SK-N-SH (cell line): Measurements from ENCODE around the gene SUFU. TPM values are rescaled to one million over a fixed set of nuclear protein-coding genes. Genes with fewer than 3 reads are reported as not detected.

Source experiments
- CTCF ChIA-PET: fragments of 300-600, 350-600 bp; formaldehyde crosslinking; extraction: SDS; loops from one replicate; lab custom pipeline; 2021; lab: Yijun Ruan, JAX
- POLR2A ChIA-PET: fragments of 350-600 bp; sonication (Branson Sonifier 250); formaldehyde crosslinking; extraction: SDS; loops from one replicate; lab custom pipeline; 2020; ENCODE audit warnings: antibody characterized with exemption, inconsistent platforms; lab: Yijun Ruan, JAX
- DNase-seq: peaks from one replicate; pipeline ENCODE4 v3.0.0; 2012
- H2AFZ ChIP-seq: fragments of 200-600 bp; sonication (generic); 2 replicates; pipeline ENCODE4 v1.8.1; 2016; ENCODE audit warnings: antibody characterized with exemption, mild to moderate bottlenecking, low read depth
- H3F3A ChIP-seq: fragments of 200-600 bp; sonication (generic); replicated peaks from 2 replicates; pipeline ENCODE3; 2016; ENCODE audit warnings: antibody characterized with exemption, mild to moderate bottlenecking; ENCODE audit not compliant: insufficient read depth
- H3K27ac ChIP-seq, 2 experiments: fragments of 200-500 bp in 1 of 2; fragments of 200-600 bp in 1 of 2; sonication (Bioruptor generic) in 1 of 2; sonication (generic), shearing (Covaris generic) in 1 of 2; 2 replicates each; pipeline versions ENCODE4 v1.5.1 to v1.6.1; 2014 to 2016; ENCODE audit warnings: low read depth in 2 of 2, inconsistent platforms in 1 of 2, low read length in 1 of 2, mild to moderate bottlenecking in 1 of 2, mixed read lengths in 1 of 2
- H3K27me3 ChIP-seq: fragments of 200-600 bp; sonication (generic), shearing (Covaris generic); 2 replicates; pipeline ENCODE4 v1.6.1; 2016; ENCODE audit warnings: mixed run types; ENCODE audit not compliant: insufficient read depth
- H3K36me3 ChIP-seq, 2 experiments: fragments of 200-500 bp in 1 of 2; fragments of 200-600 bp in 1 of 2; sonication (Bioruptor generic) in 1 of 2; sonication (generic) in 1 of 2; replicated peaks in 1 of 2; 2 replicates each; pipeline versions ENCODE3 to v1.5.1; 2014 to 2016; ENCODE audit warnings: low read length in 1 of 2, mild to moderate bottlenecking in 1 of 2; ENCODE audit not compliant: insufficient read depth in 2 of 2, control insufficient read depth in 1 of 2
- H3K4me1 ChIP-seq, 2 experiments: fragments of 200-500 bp in 1 of 2; fragments of 200-600 bp in 1 of 2; sonication (Bioruptor generic) in 1 of 2; sonication (generic), shearing (Covaris generic) in 1 of 2; 2 replicates each; pipeline versions ENCODE4 v1.5.1 to v1.6.1; 2014 to 2016; ENCODE audit warnings: low read depth in 1 of 2, low read length in 1 of 2, mixed run types in 1 of 2; ENCODE audit not compliant: insufficient read depth in 2 of 2, control insufficient read depth in 1 of 2
- H3K4me2 ChIP-seq: fragments of 200-600 bp; sonication (generic), shearing (Covaris generic); 2 replicates; pipeline ENCODE4 v1.6.1; 2017; ENCODE audit warnings: mixed run types
- H3K4me3 ChIP-seq, 2 experiments: fragments of 200-500 bp in 1 of 2; fragments of 200-600 bp in 1 of 2; sonication (Bioruptor generic) in 1 of 2; sonication (generic), shearing (Covaris generic) in 1 of 2; 2 replicates each; pipeline versions ENCODE4 v1.5.1 to v1.8.1; 2014 to 2016; ENCODE audit warnings: low read depth in 2 of 2, inconsistent platforms in 1 of 2, low read length in 1 of 2, mild to moderate bottlenecking in 1 of 2, mixed read lengths in 1 of 2, moderate library complexity in 1 of 2
- H3K79me2 ChIP-seq: fragments of 200-600 bp; sonication (generic); 2 replicates; pipeline ENCODE4 v1.8.1; 2017; ENCODE audit warnings: mild to moderate bottlenecking; ENCODE audit not compliant: insufficient read depth
- H3K9ac ChIP-seq: fragments of 200-600 bp; sonication (generic); 2 replicates; pipeline ENCODE4 v1.6.1; 2017; ENCODE audit warnings: mixed run types
- H3K9me2 ChIP-seq: fragments of 200-600 bp; sonication (generic); 2 replicates; pipeline ENCODE4 v1.6.1; 2017; ENCODE audit warnings: mixed run types
- H3K9me3 ChIP-seq: fragments of 200-600 bp; sonication (generic); 2 replicates; pipeline ENCODE4 v1.6.1; 2017; ENCODE audit warnings: mixed run types, mild to moderate bottlenecking, moderate library complexity
- H4K20me1 ChIP-seq: fragments of 200-600 bp; sonication (generic); 2 replicates; pipeline ENCODE4 v1.6.1; 2017; ENCODE audit warnings: mild to moderate bottlenecking, mixed run types; ENCODE audit not compliant: insufficient read depth
- EP300 ChIP-seq, 2 experiments: IDR thresholded peaks; 2 replicates each; pipeline versions ENCODE4 v1.4.0 to v1.6.1; 2012; ENCODE audit warnings: borderline replicate concordance in 1 of 2, low read depth in 1 of 2, low read length in 1 of 2
- FOXM1 ChIP-seq: IDR thresholded peaks from 2 replicates; pipeline ENCODE4 v1.4.0; 2012; ENCODE audit warnings: low read depth, mild to moderate bottlenecking
- MXI1 ChIP-seq: IDR thresholded peaks from 2 replicates; pipeline ENCODE4 v1.6.1; 2012; ENCODE audit warnings: mild to moderate bottlenecking, low read depth, low read length, improper control_type of control experiment
- NRF1 ChIP-seq: IDR thresholded peaks from 2 replicates; pipeline ENCODE4 v1.6.1; 2012; ENCODE audit warnings: low read depth, mild to moderate bottlenecking, low read length
- SIN3A ChIP-seq: IDR thresholded peaks from 2 replicates; pipeline ENCODE4 v1.6.1; 2012; ENCODE audit warnings: low read depth, mild to moderate bottlenecking, low read length, moderate library complexity, borderline replicate concordance
- SMC3 ChIP-seq: IDR thresholded peaks from 2 replicates; pipeline ENCODE4 v1.6.1; 2012; ENCODE audit warnings: low read depth, low read length, improper control_type of control experiment
- TEAD4 ChIP-seq: IDR thresholded peaks from 2 replicates; pipeline ENCODE4 v1.4.0; 2012; ENCODE audit warnings: mild to moderate bottlenecking, borderline replicate concordance; ENCODE audit not compliant: insufficient read depth
- YY1 ChIP-seq: IDR thresholded peaks from 2 replicates; pipeline ENCODE4 v1.4.0; 2012; ENCODE audit warnings: low read depth, mild to moderate bottlenecking
- WGBS: methylation state at CpG from one replicate; pipeline ENCODE4 v1.1.6; 2017; ENCODE audit warnings: low lambda C conversion rate; 5-methylcytosine and 5-hydroxymethylcytosine counted together
- polyA plus RNA-seq, 3 experiments: library from polyadenylated mRNA; depleted of rRNA; stranded (reverse); fragments of >200 nt; gene quantifications; 2 replicates each; pipeline ENCODE4 v1.2.3, GENCODE V29; 2012
- TF ChIP-seq, protein P1 (sequence below): IDR thresholded peaks from 2 replicates; pipeline ENCODE4 v1.4.0; 2012; ENCODE audit warnings: low read depth
- TF ChIP-seq, protein P2 (sequence below): IDR thresholded peaks from 2 replicates; pipeline ENCODE4 v1.6.1; 2012; ENCODE audit warnings: mild to moderate bottlenecking, low read depth, low read length, moderate library complexity
- TF ChIP-seq, protein P3 (sequence below): fragments of 150-350 bp; IDR thresholded peaks from 2 replicates; pipeline ENCODE4 v1.6.1; 2016; ENCODE audit warnings: mild to moderate bottlenecking, low read depth, low read length
- TF ChIP-seq, protein P4 (sequence below): IDR thresholded peaks from 2 replicates; pipeline ENCODE4; 2012

The SUFU gene
- polyA plus RNA-seq, 1 of the 3 experiments (the other 2 are of a cell fraction) = 5.7 TPM

DNA sequence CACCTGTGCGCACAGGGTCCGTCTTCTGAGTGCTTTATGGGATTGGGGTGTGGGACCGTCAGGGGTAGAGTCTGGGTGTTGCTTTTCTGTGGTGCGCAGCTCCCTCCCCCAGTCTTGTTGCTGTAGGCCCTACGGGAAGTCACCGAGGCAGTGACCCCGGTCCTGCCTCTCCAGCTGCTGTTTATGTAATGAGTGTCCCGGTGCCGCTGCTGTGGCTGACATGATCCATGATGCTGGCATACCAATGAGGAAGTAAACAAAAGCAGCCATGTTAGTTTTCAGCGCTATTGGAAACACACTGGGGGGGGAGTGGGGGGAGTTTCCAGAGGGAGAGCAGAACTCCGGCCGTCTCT lies 141.6 kb downstream of the SUFU start:
- peak; percentile 57 for DNase-seq
- Histone ChIP-seq H3K4me1 (peaks cover 28 to 46% of the 10 kb centered on the region in 2 experiments), H3K27me3 (no peaks in the 10 kb centered on the region), H3K9me2 (no peaks in the 10 kb centered on the region), H3K9me3 (no peaks in the 10 kb centered on the region), H4K20me1 (peaks cover 53% of the 10 kb centered on the region), H3K9ac (peak overlapping the region; percentile 99), H3K36me3 (peaks cover 0 to 4% of the 10 kb centered on the region in 2 experiments), H3K4me3 (peak overlapping the region; percentile 56 to 99), H2AFZ (no peak overlapping the region), H3F3A (peaks cover 26% of the 10 kb centered on the region), H3K27ac (peak overlapping the region; percentile 92 to 93), H3K4me2 (peak overlapping the region; percentile 96), H3K79me2 (peaks cover 74% of the 10 kb centered on the region)
- WGBS = 0% methylated on average over 8 of the region's 12 CpGs
- ChIA-PET CTCF (interaction anchor here (0.8 to 4.7 kb wide), 19 partner anchors 8 to 143 kb away, joined by 3 to 56 read pairs (median 8); partner anchors contain the start of genes ACTR1A, ARL3, SFXN2 and SUFU), POLR2A (interaction anchor here (0.6 to 3.5 kb wide), 10 partner anchors 16 to 225 kb away, joined by 3 to 33 read pairs (median 4); partner anchors contain the start of genes ARL3, FBXL15, SFXN2 and WBP1L)
- TF ChIP-seq FOXM1 (no peak), TEAD4 (0 out of 2 replicates have a peak, but pooled peaks have one; percentile 7), SMC3 (no peak), YY1 (peak; percentile 77), SIN3A (0 out of 2 replicates have a peak, but pooled peaks have one; percentile 45), MXI1 (peak; percentile 77), NRF1 (no peak), EP300 (IDR thresholded peaks at IDR 0.05; ENCODE audit: borderline replicate concordance in 1 of 2, low read depth in 1 of 2, low read length in 1 of 2) (no peak)
- TF ChIP-seq, protein P1, sequence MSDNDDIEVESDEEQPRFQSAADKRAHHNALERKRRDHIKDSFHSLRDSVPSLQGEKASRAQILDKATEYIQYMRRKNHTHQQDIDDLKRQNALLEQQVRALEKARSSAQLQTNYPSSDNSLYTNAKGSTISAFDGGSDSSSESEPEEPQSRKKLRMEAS = 0 out of 2 replicates have a peak, but pooled peaks have one; percentile 6
- TF ChIP-seq, protein P2, sequence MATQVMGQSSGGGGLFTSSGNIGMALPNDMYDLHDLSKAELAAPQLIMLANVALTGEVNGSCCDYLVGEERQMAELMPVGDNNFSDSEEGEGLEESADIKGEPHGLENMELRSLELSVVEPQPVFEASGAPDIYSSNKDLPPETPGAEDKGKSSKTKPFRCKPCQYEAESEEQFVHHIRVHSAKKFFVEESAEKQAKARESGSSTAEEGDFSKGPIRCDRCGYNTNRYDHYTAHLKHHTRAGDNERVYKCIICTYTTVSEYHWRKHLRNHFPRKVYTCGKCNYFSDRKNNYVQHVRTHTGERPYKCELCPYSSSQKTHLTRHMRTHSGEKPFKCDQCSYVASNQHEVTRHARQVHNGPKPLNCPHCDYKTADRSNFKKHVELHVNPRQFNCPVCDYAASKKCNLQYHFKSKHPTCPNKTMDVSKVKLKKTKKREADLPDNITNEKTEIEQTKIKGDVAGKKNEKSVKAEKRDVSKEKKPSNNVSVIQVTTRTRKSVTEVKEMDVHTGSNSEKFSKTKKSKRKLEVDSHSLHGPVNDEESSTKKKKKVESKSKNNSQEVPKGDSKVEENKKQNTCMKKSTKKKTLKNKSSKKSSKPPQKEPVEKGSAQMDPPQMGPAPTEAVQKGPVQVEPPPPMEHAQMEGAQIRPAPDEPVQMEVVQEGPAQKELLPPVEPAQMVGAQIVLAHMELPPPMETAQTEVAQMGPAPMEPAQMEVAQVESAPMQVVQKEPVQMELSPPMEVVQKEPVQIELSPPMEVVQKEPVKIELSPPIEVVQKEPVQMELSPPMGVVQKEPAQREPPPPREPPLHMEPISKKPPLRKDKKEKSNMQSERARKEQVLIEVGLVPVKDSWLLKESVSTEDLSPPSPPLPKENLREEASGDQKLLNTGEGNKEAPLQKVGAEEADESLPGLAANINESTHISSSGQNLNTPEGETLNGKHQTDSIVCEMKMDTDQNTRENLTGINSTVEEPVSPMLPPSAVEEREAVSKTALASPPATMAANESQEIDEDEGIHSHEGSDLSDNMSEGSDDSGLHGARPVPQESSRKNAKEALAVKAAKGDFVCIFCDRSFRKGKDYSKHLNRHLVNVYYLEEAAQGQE = no peak
- TF ChIP-seq, protein P3, sequence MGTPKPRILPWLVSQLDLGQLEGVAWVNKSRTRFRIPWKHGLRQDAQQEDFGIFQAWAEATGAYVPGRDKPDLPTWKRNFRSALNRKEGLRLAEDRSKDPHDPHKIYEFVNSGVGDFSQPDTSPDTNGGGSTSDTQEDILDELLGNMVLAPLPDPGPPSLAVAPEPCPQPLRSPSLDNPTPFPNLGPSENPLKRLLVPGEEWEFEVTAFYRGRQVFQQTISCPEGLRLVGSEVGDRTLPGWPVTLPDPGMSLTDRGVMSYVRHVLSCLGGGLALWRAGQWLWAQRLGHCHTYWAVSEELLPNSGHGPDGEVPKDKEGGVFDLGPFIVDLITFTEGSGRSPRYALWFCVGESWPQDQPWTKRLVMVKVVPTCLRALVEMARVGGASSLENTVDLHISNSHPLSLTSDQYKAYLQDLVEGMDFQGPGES = no peak
- TF ChIP-seq, protein P4, sequence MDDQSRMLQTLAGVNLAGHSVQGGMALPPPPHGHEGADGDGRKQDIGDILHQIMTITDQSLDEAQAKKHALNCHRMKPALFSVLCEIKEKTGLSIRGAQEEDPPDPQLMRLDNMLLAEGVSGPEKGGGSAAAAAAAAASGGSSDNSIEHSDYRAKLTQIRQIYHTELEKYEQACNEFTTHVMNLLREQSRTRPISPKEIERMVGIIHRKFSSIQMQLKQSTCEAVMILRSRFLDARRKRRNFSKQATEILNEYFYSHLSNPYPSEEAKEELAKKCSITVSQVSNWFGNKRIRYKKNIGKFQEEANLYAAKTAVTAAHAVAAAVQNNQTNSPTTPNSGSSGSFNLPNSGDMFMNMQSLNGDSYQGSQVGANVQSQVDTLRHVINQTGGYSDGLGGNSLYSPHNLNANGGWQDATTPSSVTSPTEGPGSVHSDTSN = 0 out of 2 replicates have a peak, but pooled peaks have one; percentile 17
